ENCODE results near the gene ZIM2. TPM values are rescaled to one million over a fixed set of nuclear protein-coding genes. Genes with fewer than 3 reads are reported as not detected.

The ZIM2 gene
- total and polyA plus RNA-seq, 2 experiments from 2014 or later = not detected

- Mint-ChIP-seq H3K4me1 (no peaks in the 10 kb centered on the region), H3K36me3 (ENCODE audit: low read depth) (peaks cover 47% of the 10 kb centered on the region), H3K4me3 (no peak overlapping the region), H3K27me3 (ENCODE audit: insufficient read depth, low read depth, poor library complexity) (peaks cover 7% of the 10 kb centered on the region), H3K9me3 (peaks cover 100% of the 10 kb centered on the region), H3K27ac (no peak overlapping the region)
- DNase-seq (ENCODE audit: low spot score) (no peak), ATAC-seq (no peak)
- H3K9me2 ChIP-seq (ENCODE audit: insufficient read depth) = no peaks in the 10 kb centered on the region
- H3K4me1 ChIP-seq (ENCODE audit: insufficient read depth) = no peaks in the 10 kb centered on the region
- TF ChIP-seq JUNB (IDR thresholded peaks at IDR 0.05; ENCODE audit: unreplicated experiment) = no peak
- TF ChIP-seq EZH2phosphoT487 (IDR thresholded peaks at IDR 0.05; ENCODE audit: unreplicated experiment) = no peak
- no peak for TF ChIP-seq ZNF331 (CRISPR knock-in tag; IDR thresholded peaks at IDR 0.05; ENCODE audit: low read depth)
- no peak for TF ChIP-seq CTCF (conservative IDR thresholded peaks at IDR 0.05; ENCODE audit: low read depth in 2 of 2)
- TF ChIP-seq REST (IDR thresholded peaks at IDR 0.05; ENCODE audit: unreplicated experiment) = no peak
- no peak for TF ChIP-seq ETS1 (IDR thresholded peaks at IDR 0.05)
- TF ChIP-seq STAT1 (IDR thresholded peaks at IDR 0.05; ENCODE audit: unreplicated experiment) = no peak
- TF ChIP-seq ZNF114 (CRISPR knock-in tag; IDR thresholded peaks at IDR 0.05) = no peak
- no peak for TF ChIP-seq EZH2 (IDR thresholded peaks at IDR 0.05; ENCODE audit: low read depth, unreplicated experiment)
- TF ChIP-seq NANOG (IDR thresholded peaks at IDR 0.05; ENCODE audit: borderline replicate concordance) = no peak
- no peak for TF ChIP-seq POLR2AphosphoS5 (IDR thresholded peaks at IDR 0.05; ENCODE audit: low read depth)
- no peak for TF ChIP-seq CREB1 (CRISPR knock-in tag; IDR thresholded peaks at IDR 0.05; ENCODE audit: low read depth)
- TF ChIP-seq ZNF462 (CRISPR knock-in tag; IDR thresholded peaks at IDR 0.05) = no peak
- no peaks in the 10 kb centered on the region for H3K79me2 ChIP-seq (replicated peaks; ENCODE audit: insufficient read depth)
- no peaks in the 10 kb centered on the region for H4K20me1 ChIP-seq (replicated peaks; ENCODE audit: insufficient read depth)
- H3K4me2 ChIP-seq = no peak overlapping the region
- peaks cover 3% of the 10 kb centered on the region; the same call in 1 of the 2 replicates for H3K36me3 ChIP-seq (ENCODE audit: insufficient read depth)
- H3K27ac ChIP-seq (ENCODE audit: low read depth) = no peak overlapping the region
- H3K4me3 ChIP-seq = no peak overlapping the region
- no peak overlapping the region for H2AFZ ChIP-seq
- H3K27me3 ChIP-seq (ENCODE audit: insufficient read depth) = no peaks in the 10 kb centered on the region
- H3F3A ChIP-seq (replicated peaks; ENCODE audit: low read depth) = no peaks in the 10 kb centered on the region
These were observed 81.0 kb downstream of the ZIM2 start for GRCh38 chr19:56759531-56759930.
